ENCODE measurements around the gene ITPR3.

The ITPR3 gene

DNA sequence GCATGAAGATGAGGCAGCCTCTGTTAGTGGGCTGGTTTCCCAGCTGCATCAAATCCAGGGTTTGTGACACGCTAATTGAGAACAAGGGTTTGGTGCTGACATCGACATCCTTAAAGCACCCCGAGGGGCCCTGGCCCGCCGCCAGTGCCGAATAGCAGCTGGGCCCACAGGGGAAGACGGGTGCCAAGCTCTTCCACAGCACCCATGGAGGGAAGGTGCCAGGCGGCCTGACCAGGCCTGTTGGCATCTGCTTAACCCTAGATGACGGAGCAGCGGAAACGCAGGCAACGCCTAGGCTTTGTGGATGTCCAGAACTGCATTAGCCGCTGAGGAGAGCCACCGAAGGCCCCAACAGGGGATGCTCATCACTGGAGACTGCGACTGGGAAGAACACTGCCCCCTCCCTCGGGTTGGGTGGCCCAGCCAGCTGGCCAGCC is 74.3 kb downstream of the ITPR3 start:
- DNase-seq (ENCODE audit: low read depth in 2 of 2, low spot score in 1 of 2): no peak

DNA sequence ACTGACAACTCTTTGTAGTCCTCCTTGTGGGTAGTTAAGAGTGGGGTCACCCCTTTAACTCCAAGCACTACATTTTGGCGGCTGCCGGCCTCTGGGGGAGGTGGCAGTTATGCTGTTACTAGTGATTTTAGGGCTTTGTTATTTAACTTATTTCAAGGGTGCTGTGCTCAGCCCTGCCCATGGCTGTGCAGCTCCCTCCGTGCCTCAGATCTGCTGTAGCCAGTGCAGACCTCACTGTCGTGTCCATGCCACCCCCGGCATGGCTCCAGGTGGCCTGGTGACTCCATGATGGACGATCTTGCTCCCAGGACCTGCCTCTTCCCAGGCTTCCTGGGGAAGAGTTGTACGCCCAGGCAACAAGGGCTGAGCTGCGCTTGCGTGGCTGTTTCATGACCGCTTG is 75.0 kb downstream of the ITPR3 start:
- no peak for DNase-seq (ENCODE audit: low read depth in 2 of 2, low spot score in 1 of 2)

DNA sequence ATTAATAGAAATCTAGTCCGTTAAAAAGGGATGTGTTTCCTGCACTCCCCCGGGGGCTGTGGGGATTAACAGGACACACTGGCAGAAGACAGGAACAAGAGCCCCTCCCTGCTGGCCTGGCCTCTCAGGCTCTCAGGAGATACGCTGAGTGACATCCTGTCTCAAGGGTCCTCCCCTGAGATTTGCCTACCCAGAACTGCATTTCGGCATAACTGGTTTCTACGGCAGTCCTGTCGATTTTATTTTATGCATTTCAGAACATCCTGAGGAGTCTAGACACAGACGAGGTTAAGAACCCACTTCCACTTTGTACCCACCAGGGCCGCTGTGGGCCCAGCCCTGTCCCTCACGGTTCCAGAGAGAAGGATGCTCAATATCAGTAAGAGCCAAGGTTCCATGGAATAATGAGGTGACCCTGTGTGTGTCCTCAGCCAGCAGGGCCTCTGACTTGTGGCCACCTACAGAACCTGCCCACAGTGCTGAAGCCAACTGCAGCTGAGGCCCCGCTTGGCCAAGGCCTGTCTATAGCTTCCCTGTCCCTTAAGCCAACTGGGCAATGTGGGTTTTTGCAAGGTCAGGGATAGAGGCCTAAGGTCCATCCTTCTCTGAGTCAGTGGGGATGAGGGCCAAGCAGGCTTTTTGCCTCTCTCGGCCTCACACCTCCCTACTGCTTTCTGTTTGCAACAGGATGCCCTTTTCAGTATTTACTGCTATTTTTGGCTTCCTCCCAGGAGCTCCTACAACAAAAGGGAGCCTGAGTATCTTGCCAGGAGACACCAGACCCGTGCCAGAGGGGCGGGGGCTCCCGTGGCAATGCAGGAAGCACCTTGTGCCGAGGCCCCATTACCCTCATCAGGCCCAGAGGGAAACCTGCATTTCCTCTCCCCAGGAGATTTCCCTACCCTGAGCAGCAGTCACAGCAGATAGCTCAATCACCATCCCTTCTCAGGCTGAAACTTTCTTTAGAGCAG is 75.7 kb downstream of the ITPR3 start:
- no peak for DNase-seq (ENCODE audit: low read depth in 2 of 2, low spot score in 1 of 2)

DNA sequence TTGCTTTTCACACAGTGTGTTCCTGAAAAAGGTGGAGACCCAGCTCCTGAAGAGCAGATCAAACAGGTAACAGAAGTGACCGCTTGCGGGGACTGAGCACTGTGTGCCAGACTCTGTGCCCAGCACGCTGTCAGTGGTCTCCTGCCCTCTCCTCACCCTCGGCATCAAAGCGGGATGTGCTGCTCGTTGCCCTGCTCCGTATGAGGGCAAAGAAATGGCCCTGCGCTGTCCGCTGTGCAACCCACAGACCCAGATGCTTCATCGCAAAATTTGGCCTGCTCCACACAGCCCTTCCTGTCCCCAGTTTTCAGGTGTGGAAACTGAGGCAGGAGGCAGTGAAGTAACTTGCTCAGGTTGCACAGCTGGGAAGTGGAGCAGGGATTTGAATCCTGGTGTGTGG is 76.7 kb downstream of the ITPR3 start:
- DNase-seq (ENCODE audit: low read depth in 2 of 2, low spot score in 1 of 2): no peak

DNA sequence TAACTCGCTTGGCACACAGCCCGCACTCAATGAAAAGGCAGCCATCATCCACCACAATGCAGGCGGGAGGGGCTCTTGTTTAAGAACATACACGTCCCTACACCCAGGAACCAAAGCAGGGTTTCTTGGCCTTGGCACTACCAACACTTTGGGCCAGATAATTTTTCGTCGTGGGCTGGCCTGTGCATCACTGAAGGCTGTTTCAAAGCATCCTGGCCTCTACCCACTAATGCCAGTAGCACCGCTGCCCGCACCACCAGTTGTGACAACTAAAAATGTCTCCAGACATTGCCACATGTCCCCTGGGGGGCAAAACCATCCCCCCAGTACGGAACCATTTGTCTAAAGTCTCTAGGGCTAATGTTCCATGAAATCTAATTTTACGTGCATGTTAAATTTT is 77.4 kb downstream of the ITPR3 start:
- DNase-seq (ENCODE audit: low read depth in 2 of 2, low spot score in 1 of 2): no peak

DNA sequence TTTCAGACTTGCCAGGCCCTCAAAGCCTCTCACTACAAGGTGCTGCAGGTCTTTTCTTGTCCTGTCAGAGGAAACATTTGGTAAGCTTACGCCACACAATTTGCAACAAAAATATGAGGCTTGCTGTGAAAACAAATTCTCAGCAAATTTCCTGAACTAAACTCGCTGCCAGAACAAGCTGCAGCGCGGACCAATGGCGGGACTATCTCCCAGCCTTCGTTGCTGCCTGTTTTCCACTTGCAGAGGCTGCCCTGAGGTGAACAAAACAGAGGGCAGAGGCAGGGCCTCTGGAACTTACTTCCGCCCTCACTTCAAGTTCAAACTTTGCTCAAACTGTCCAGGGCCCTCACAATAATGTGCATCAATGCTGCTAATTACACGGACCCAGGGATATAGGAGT is 78.0 kb downstream of the ITPR3 start:
- no peak for DNase-seq (ENCODE audit: low read depth in 2 of 2, low spot score in 1 of 2)

DNA sequence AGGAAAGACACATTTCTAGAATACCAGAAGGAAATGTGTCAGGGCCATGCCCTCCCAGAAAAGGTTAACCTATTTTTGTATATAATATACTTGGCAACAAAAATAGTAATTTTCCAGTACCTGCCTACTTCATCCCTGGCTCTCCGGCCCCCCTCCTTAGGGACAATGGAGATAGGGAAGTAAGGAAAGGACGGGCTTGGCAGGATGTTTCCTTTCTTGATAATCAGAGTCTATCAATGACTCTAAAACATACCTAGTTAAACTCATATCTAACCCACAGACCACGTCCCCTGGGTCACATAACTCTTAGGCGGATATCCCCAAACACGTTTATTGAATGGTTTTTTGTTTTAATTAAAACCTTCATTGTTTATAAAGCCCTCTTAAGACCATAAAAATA is 78.6 kb downstream of the ITPR3 start:
- no peak for DNase-seq (ENCODE audit: low read depth in 2 of 2, low spot score in 1 of 2)

DNA sequence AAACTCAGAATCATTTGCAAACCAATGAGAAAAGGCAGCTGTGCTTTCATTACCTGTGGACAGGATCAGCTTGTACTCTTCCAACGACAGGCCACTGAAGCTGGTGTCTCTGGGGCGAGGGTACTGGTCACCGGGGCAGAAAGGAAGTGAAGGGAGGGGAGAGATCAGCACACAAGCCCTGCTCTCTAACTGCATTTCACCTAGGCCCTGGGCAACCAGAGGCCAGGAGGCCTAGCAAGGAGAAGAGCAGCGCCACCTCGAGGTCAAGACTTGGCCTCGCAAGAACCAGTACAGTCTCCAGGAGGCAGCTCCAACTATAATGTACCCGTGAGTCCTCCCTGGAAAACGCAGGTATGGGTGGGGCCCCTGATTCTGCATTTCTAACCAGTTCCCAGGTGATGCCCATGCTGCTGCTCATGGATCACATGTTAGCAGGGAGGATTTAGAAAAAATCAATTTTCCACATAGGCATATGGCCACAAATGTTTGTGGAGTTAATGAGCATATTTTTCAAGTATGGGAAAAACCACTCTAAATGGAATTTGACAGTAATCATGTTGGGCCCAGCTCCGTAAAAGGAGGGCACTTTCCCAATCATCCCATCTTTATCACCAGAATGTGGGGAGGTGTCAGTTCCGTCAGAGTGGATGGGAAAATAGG is 79.4 kb downstream of the ITPR3 start:
- peak in 1 of 2 donors; percentile 59 for DNase-seq (ENCODE audit: low read depth in 2 of 2, low spot score in 1 of 2)

DNA sequence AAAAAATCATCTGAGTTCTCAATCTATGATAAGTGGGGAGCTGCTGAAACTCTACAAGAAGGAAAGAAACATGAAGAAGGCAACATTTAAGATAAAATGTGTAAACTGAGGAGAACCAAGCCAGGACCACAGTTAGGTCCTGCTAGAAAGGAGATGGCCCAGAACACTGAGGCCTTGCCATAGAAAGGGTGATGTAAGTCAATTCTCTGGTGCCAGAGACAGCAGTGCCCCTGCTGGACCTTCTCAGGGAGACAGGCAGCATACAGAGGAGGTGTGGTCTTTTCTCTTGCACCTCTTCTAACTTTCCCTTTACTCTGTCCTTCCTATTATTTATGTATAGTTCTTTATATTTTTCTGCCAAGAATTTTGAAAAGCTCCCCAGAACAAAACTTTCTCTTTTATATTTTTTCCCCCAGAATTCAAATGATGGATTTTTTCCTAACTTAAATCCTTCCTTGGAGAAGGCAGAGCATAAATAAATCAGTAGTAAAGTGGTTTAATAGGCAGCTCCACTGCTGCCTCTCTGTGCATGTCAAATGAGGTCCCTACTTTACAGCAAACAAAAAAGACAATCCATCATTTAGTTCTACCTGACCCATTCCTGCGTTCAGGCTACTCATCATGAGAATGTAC is 81.3 kb downstream of the ITPR3 start:
- no peak for DNase-seq (ENCODE audit: low read depth in 2 of 2, low spot score in 1 of 2)

DNA sequence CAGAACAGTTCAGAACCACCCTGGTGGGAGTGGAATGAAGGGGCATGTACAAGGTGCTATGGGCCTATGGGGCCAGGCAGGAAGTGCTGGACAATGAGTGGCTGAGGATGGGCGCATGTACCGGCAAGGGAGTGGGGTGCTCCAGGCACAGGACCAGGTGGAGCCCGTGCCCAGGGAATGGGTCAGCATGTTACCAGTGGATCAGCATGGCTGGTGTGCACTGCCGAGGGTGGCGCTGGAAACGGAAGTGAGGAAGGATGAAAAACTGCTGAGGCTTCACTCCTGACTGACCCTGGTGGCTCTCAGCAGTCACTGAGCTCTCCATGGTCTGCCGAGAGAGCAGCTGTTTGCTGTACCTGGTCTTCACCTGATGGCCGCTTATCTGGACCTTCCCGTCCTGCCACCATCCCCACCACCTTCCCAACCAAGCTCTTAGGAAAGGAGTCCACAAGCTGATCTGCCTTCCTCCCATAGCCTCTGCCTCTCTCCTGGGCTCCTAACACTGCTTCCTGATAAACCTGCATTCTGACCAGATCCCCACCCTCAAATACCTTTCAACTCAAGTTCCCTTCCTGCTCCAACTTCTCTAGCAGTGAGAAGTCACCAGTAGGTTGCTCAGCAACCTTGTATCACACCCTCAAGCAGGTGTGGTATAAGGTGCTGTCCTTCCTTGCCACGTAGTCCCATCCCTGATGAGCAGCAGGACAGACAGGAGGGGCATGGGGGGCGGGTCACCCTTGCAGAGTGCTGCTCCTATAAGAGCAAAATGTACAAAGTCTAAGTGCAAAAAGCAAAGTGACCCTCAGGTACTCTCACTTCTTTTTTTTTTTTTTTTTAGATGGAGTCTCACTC is 83.3 kb downstream of the ITPR3 start:
- DNase-seq (ENCODE audit: low read depth in 2 of 2, low spot score in 1 of 2): no peak

DNA sequence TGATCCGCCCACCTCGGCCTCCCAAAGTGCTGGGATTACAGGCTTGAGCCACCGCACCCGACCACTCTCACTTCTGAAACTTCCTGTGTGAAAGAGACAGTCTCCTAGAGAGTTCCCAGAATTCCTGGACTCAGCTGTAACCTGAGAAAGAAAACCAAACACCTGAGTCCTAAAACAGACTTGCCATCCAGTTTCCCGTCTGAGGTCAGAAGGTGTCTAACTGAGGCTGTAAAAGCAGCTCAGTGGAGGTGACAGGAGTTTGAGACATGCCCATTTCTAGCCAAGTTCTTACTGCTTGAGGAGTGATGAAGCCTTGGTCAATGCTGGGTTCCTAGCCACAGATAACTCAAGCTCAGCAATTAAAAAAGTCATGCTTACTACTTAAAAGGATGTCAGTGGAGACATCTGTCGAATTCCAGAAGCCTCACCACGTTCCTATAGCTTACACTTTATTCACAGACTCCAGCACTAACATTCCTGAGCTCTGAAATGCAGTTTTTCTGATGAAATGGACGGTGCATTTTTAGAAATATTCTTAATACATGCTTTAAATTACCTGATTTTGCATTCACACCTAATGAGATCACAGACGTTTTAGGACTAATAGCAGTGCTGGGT is 84.3 kb downstream of the ITPR3 start:
- no peak for DNase-seq (ENCODE audit: low read depth in 2 of 2, low spot score in 1 of 2)

DNA sequence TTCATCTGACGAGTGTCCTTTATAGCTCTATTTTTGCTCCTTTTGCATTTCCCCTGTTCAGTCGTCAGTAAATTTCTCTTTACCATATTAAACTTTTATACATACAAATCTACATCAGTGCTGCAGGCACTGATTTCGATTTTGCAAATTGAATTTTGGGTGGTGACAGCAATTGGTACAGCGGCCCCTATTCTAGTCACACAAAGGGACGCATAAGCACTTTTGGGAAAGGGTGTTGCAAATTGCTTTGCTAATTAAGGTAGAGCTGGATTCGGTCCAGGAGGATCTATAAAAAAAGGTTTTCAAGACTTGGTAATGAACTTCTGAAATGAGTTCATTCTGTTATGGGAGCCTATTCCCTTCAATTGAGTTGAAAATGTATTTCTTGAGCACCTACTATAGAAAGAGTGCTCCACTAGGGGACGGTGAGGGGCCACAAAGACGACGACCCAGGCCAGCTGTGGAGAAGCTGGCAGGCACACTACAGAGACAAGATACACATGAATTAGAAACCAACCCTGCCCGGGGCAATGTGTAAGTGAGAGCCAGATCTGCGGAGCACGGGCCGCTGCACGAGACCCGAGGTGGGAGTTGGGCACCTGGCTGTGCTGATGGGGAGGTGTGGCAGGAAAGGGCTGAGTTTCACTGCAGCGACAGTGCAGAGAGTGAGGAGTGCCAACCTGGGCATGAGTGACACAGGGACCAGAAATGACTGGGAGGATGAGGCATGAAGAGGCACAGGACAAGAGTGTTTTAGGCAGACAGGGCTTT is 85.0 kb downstream of the ITPR3 start:
- no peak for DNase-seq (ENCODE audit: low read depth in 2 of 2, low spot score in 1 of 2)

DNA sequence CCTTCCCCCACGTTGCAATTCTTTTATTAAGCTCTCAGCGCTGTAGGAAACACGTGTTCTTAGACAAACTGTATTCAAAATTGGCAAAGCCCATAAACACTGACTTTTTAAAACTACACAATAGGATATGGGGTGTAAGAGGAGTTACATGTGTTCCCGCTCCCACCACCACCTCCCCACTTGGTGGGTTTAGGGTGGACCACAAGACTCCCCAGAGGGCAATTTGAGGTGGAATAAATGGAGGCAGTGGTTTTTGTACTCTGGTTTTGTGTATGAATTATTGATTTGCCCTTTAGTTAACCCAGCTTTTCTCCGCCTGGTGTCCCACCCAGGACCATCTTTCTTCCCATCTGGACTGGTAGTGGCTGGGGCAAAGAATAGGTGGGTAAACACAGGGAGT is 86.6 kb downstream of the ITPR3 start:
- no peak for DNase-seq (ENCODE audit: low read depth in 2 of 2, low spot score in 1 of 2)

DNA sequence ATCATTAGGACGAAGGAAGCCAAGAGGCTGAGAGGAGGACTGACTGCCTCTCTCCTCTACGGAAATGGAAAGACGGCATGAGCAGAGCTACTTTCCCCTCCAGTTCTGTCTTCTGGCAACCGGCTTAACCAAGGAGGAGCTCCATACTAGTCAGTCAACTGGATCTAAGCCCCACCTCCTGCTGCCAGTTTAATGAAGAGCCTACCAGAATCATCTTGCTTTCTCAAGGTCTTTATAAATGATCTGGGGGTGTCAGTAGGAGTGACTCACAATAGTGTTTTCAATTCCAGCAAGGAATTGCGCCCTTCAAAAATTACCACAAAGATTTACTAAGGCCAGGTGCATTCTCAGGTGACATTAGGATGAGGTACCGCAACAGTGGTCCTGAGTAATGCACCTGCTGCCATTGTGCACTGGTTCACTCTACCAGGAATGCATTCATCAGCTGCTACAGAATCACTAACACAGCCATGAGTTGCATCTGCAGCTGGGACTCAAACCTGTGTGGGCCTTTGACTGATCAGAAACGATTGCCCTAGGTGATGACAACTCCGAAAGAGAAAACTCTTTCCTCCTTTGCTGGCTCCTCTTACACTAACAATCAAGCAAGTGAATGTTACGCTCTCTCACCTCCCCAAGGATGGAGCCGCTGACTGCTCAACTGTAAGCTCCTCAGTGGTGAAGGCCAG is 87.5 kb downstream of the ITPR3 start:
- no peak for DNase-seq (ENCODE audit: low read depth in 2 of 2, low spot score in 1 of 2)

DNA sequence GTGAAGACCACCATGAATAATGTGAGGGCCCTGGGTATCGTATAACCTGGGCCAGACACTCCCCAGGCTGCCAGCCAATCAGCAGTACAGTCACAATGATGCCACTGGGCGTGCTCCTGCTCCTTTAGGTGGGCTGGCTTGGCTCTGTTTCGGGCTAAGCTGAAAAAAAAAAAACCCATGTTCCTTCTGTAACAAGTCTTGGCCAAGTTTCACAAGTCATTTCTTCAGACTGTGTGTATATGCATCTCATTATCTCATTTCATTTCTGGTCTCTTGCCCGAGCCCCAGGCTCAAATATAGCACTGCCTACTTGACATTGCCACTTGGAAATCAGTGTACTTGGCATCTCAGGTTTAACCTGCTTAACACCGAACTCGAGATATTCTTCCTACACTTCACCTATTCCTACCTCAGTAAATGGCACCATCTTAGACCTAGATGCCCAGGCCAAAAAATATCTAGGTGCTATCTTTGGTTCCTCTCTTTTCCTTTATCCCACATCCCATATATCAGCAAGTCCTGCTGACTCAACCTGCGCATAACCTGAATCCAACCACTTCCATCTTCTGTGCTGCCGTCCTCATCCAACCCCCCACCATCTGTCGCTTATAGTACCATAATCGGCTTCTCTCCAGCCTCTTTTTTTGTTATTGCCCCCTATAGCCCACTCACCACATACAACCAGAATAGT is 88.6 kb downstream of the ITPR3 start:
- no peak for DNase-seq (ENCODE audit: low read depth in 2 of 2, low spot score in 1 of 2)

DNA sequence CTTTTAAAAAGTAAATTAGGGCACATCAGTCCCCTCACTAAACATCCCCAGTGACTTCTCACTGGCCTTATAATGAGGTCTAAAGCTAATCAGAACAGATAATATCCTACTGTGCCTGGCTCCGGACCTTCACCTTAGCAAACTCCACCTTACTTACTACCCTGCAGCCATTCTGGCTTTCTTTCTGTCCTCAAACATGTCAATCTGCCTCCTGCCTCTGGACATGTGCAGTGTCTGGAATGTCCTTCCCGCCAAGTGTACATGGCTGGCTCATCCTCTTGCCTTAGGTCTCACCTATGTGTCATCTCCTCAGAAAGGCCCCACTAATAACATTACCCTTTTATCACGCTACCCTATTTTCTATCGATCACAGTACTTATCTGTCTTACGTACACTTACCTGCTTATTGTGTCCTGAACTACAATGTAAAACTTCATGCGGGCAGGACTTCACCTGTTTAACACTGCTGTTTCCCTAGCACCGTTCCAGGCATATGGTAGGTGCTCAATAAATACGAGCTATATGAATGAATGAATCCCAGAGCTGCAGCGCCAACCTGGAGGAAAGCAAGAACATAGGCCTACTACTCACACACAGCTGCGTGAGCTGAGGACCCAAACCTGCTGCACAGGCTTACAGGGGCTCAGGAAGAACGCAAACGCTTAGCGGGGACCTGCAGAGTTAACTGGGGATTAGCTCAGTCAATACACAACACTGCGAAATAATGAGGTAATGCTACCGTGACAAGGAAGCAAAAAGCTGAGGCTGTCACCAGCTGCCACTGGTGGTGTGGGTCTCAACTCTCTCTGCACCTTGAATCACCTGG is 89.4 kb downstream of the ITPR3 start:
- no peak for DNase-seq (ENCODE audit: low read depth in 2 of 2, low spot score in 1 of 2)

DNA sequence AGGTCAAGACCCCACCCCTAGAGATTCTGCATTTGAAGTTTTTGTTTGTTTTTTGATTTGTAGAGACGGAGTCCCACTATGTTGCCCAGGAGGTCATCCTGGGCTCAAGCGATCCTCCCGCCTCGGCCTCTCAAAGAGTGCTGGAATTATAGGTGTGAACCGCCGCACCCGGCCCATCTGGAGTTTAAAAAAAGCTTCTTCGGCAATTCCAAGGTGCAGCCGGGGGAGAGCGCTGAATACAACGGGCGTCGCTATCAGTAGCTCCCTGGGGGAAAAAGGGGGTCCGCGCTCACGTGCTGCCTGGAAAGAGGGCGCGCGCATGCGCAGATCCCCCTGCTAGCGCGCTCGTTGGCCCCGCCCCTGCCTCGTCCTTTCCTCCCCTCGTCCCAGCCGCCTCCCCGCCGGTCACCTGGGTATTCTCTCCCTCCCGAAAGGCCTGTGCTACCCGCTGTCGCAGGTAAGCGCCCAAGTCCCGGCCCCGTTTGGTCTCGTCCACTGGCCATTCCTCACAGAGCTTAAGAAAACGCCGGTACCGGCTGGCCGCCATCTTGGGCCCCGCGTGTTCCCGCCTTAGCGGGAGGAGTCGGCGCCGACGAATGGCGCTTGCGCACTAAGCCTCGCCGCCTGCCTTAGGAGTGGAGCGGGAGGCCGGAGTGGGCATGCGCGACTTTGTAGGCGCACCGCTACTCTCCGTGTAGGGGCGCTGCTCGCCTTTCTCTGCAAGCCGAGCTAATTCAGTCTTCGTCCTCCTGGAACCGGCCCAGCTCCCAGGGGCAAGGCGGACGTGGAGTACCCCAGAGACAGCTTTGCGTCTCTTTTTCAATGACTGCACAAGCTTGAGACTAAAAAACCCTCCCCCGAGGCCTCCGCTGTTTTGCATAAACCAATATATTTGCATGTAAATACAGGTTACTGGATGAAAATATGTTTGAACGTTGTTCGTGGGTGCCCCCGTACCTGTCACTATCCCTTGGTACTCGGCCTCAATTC is 90.3 kb downstream of the ITPR3 start, which contains the start of gene UQCC2:
Gene UQCC2, minus strand, starts transcription at position 561 of the 990 bp plus-strand sequence. Its CDS starts 14 bp downstream, at position 547.
- peak; percentile 90 to 97 for DNase-seq (ENCODE audit: low read depth in 2 of 2, low spot score in 1 of 2)
